PC-9 (cell line): ENCODE measurements around the gene SLC25A44.

Experiments
- EZH2 ChIP-seq: fragments of 200-600 bp; sonication (generic); IDR thresholded peaks from 2 replicates; pipeline ENCODE4 v1.8.0; 2017; ENCODE audit warnings: antibody characterized with exemption, low read depth
- TF ChIP-seq, protein P1 (sequence below): fragments of 200-600 bp; sonication (generic); conservative IDR thresholded peaks from 2 replicates; pipeline ENCODE4 v1.6.1; 2017; ENCODE audit warnings: mixed run types, antibody characterized with exemption, mild to moderate bottlenecking, moderate library complexity

DNA sequence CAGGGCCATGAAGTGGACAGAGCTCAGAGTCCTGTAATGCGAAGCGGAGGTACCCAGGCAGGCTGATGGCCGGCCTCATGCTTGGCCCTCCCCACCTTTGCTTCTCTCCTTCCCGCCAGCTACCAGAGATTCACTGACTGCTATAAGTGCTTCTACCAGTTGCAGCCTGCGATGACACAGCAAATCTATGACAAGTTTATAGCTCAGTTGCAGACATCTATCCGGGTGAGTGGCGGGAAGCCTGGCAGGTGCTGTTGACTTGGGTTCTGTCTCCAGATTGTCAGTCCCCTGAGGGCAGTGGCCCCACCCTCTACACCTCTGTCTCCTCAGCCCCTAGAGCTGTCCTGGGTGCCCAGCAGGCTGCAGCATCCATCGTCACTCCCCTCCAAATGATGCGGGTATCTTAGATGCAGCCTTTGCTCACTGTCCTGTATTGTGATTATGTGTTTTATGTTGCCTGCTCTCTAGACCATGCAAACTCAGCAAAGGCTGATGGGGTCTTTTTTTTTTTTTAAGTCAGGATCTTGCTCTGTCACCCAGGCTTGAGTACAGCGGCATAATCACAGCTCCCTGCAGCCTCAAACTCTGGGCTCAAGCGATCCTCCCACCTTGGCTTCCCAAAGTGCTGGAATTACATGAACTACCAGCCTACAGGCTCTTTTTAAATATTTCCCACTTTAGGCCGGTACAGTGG is 38.4 kb downstream of the SLC25A44 start:
- TF ChIP-seq, protein P1, sequence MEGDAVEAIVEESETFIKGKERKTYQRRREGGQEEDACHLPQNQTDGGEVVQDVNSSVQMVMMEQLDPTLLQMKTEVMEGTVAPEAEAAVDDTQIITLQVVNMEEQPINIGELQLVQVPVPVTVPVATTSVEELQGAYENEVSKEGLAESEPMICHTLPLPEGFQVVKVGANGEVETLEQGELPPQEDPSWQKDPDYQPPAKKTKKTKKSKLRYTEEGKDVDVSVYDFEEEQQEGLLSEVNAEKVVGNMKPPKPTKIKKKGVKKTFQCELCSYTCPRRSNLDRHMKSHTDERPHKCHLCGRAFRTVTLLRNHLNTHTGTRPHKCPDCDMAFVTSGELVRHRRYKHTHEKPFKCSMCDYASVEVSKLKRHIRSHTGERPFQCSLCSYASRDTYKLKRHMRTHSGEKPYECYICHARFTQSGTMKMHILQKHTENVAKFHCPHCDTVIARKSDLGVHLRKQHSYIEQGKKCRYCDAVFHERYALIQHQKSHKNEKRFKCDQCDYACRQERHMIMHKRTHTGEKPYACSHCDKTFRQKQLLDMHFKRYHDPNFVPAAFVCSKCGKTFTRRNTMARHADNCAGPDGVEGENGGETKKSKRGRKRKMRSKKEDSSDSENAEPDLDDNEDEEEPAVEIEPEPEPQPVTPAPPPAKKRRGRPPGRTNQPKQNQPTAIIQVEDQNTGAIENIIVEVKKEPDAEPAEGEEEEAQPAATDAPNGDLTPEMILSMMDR, result no peak
- no peak for TF ChIP-seq EZH2
